ENCODE data around the gene NT5E.

Gene NT5E

DNA sequence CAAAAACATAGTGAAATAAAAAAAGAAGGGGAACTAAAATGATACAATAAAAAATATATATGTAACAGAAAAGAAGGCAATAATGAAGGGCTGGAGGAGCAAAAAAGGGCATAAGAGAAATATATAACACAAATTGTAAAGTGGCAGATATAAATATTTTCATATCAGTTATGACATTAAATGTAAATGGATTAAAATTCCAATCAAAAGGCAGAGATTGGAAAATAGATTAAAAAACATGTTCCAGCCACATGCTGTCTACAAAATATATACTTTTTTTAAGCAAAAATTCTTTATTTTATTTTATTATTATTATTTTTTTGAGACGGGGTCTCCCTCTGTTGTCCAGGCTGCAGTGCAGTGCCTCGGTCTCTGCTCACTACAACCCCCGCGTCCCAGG is 23.9 kb upstream of the NT5E start:
- no peak overlapping the region for H3K4me3 ChIP-seq (ENCODE audit: low read depth, low read length)
- in situ Hi-C loops (cut with HindIII; ENCODE audit: low pct_ligation_motif_present, low sequenced_read_pairs), result no loop called here
- H3K27ac ChIP-seq, result no peak overlapping the region
- H3K36me3 ChIP-seq (replicated peaks), result no peaks in the 10 kb centered on the region
- DNase-seq, result no peak
- TF ChIP-seq, protein P1, sequence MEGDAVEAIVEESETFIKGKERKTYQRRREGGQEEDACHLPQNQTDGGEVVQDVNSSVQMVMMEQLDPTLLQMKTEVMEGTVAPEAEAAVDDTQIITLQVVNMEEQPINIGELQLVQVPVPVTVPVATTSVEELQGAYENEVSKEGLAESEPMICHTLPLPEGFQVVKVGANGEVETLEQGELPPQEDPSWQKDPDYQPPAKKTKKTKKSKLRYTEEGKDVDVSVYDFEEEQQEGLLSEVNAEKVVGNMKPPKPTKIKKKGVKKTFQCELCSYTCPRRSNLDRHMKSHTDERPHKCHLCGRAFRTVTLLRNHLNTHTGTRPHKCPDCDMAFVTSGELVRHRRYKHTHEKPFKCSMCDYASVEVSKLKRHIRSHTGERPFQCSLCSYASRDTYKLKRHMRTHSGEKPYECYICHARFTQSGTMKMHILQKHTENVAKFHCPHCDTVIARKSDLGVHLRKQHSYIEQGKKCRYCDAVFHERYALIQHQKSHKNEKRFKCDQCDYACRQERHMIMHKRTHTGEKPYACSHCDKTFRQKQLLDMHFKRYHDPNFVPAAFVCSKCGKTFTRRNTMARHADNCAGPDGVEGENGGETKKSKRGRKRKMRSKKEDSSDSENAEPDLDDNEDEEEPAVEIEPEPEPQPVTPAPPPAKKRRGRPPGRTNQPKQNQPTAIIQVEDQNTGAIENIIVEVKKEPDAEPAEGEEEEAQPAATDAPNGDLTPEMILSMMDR (IDR thresholded peaks at IDR 0.05; ENCODE audit: low read depth, low read length, missing control alignments), result no peak
- H3K27me3 ChIP-seq (replicated peaks), result no peaks in the 10 kb centered on the region

GRCh38 chr6:85428486-85428885 is 21.4 kb upstream of the NT5E start:
- no peaks in the 10 kb centered on the region for H3K36me3 ChIP-seq (replicated peaks)
- no peak overlapping the region for H3K4me3 ChIP-seq (ENCODE audit: low read depth, low read length)
- no peaks in the 10 kb centered on the region for H3K27me3 ChIP-seq (replicated peaks)
- DNase-seq, result no peak
- H3K27ac ChIP-seq, result no peak overlapping the region
- in situ Hi-C loops (cut with HindIII; ENCODE audit: low pct_ligation_motif_present, low sequenced_read_pairs), result no loop called here
- TF ChIP-seq, protein P1 (IDR thresholded peaks at IDR 0.05; ENCODE audit: low read depth, low read length, missing control alignments), result no peak

GRCh38 chr6:85429346-85429745 is 20.5 kb upstream of the NT5E start:
- no peaks in the 10 kb centered on the region for H3K27me3 ChIP-seq (replicated peaks)
- in situ Hi-C loops (cut with HindIII; ENCODE audit: low pct_ligation_motif_present, low sequenced_read_pairs), result no loop called here
- no peak overlapping the region for H3K27ac ChIP-seq
- TF ChIP-seq, protein P1 (IDR thresholded peaks at IDR 0.05; ENCODE audit: low read depth, low read length, missing control alignments), result no peak
- H3K4me3 ChIP-seq (ENCODE audit: low read depth, low read length), result no peak overlapping the region
- no peak for DNase-seq
- H3K36me3 ChIP-seq (replicated peaks), result no peaks in the 10 kb centered on the region

DNA sequence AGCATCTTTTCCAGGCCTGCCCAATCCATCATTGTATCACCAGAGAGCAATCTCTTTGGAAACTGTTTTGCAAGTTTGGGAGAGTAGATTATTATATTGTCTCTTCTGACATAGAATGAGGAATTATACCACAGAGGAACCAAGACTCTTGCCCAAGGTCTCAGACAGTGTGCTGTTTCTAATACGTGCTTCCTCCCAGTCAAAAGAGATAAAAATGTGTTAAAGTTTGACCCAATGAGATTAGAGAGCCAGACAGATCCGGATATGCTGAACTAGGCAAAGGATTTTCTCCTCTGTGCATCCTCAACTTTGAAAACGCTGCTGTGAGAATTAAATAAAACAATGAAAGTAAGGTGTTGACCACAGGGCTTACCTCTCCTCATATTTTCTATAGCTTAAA is 18.6 kb upstream of the NT5E start:
- Histone ChIP-seq H3K27ac (no peak overlapping the region), H3K36me3 (replicated peaks) (no peaks in the 10 kb centered on the region), H3K4me3 (ENCODE audit: low read depth, low read length) (no peak overlapping the region), H3K27me3 (replicated peaks) (no peaks in the 10 kb centered on the region)
- TF ChIP-seq, protein P1 (IDR thresholded peaks at IDR 0.05; ENCODE audit: low read depth, low read length, missing control alignments), result no peak
- no peak for DNase-seq
- in situ Hi-C loops (cut with HindIII; ENCODE audit: low pct_ligation_motif_present, low sequenced_read_pairs), result no loop called here

DNA sequence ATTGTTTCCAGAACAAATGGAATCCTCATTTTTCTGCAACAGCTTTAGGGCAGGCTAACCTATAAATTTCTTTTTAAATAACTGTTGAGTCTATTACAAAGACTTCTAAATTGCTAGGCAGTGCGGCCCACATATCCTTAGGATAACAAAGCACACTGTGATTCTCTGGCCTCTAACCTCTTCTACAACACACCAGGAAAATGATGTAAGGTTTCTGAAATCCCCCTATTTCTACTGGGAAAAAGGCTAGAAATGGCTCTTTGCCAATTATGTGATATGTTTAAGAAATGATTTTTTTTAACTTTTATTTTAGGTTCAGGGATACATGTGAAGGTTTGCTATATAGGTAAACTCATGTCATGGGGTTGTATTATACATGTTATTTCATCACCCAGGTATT is 17.3 kb upstream of the NT5E start:
- TF ChIP-seq, protein P1 (IDR thresholded peaks at IDR 0.05; ENCODE audit: low read depth, low read length, missing control alignments), result no peak
- no peaks in the 10 kb centered on the region for H3K36me3 ChIP-seq (replicated peaks)
- DNase-seq, result no peak
- no peaks in the 10 kb centered on the region for H3K27me3 ChIP-seq (replicated peaks)
- no peak overlapping the region for H3K27ac ChIP-seq
- in situ Hi-C loops (cut with HindIII; ENCODE audit: low pct_ligation_motif_present, low sequenced_read_pairs), result no loop called here
- H3K4me3 ChIP-seq (ENCODE audit: low read depth, low read length), result no peak overlapping the region

- TF ChIP-seq, protein P1 (IDR thresholded peaks at IDR 0.05; ENCODE audit: low read depth, low read length, missing control alignments), result no peak
- no peak overlapping the region for H3K4me3 ChIP-seq (ENCODE audit: low read depth, low read length)
- in situ Hi-C loops (cut with HindIII; ENCODE audit: low pct_ligation_motif_present, low sequenced_read_pairs), result no loop called here
- H3K36me3 ChIP-seq (replicated peaks), result no peaks in the 10 kb centered on the region
- DNase-seq, result no peak
- H3K27ac ChIP-seq, result no peak overlapping the region
- H3K27me3 ChIP-seq (replicated peaks), result no peaks in the 10 kb centered on the region
These were observed 14.0 kb upstream of the NT5E start for GRCh38 chr6:85435851-85436250.
